NCI-H69 (cell line): ENCODE measurements around the gene DGKD.

Experiments used
- DNase-seq: peaks from one replicate; lab custom pipeline; 2025; lab: John Stamatoyannopoulos, UW

Gene DGKD

DNA sequence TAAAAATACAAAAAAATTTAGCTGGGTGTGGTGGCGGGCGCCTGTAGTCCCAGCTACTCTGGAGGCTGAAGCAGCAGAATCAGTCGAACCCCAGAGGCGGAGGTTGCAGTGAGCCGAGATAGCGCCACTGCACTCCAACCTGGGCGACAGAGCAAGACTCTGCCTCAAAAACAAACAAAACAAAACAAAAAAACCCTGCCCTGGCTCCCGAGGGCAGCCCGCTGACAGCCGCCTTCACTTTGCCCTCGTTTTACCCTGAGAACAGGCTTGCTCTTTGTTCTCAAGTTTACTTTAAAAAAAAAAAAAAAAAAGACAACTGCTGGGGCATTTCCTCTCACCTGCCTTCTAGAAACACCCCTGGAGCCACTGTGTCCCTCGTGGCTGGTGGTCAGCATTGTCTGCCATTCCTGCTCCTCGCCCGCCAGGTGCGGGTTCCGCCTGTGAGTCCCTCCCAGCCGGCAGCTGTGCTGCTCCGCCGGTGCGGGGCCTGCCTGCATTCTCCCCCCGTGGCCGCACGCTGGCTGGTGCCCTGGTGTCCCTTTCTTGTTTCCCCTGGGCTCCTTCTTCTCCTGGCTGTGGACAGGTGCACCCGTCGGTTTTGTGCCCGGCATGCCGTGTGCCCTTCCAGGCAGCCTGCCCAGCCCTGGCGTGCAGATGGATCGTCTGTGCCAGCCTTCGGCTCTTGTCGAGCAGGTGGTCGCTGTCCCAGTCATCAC lies 106.6 kb downstream of the DGKD start:
- peak; percentile 89 for DNase-seq

DNA sequence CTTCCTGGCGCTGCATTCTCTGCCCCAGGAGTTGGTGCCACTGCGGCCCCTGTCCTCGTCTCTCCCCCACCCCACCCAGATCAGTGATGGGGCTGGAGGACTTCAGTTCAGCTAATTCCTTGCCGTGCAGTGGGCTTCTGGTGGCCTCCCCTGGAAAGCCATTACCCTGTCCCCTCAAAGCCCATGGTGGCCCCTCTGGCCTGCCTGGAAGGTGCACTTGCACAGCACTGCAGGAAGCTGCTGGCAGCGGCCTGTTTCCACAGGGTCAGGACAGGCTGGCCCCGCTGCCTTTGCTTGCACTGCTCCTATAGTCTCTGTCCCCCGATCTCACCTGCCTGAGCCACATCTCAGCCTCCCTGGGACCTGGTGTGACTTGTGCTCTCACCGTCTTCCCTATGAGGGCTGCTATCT lies 107.2 kb downstream of the DGKD start:
- DNase-seq: no peak

DNA sequence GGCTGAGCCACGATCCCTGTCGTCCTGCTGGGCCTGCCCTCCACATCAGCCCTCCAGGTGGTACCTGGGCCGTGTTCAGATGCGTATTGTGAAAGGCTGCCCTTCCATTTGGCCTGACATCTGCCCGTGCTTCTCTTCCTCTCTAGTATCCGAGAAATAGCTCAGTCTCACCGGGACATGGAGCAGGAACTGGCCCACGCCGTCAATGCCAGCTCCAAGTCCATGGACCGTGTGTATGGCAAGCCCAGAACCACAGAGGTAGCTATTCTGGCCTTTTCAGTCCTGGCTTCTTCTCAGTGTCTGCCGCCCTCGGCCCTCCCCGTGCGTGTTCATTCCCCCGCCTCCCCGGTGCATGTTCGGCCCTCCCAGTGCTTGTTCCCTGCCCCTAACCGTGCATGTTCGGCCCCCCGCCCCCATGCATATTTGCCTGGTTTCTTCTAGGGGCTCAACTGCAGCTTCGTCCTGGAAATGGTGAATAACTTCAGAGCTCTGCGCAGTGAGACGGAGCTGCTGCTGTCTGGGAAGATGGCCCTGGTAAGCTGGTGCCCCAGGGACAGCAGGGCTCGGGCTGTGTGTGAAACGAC lies 108.0 kb downstream of the DGKD start:
- no peak for DNase-seq

DNA sequence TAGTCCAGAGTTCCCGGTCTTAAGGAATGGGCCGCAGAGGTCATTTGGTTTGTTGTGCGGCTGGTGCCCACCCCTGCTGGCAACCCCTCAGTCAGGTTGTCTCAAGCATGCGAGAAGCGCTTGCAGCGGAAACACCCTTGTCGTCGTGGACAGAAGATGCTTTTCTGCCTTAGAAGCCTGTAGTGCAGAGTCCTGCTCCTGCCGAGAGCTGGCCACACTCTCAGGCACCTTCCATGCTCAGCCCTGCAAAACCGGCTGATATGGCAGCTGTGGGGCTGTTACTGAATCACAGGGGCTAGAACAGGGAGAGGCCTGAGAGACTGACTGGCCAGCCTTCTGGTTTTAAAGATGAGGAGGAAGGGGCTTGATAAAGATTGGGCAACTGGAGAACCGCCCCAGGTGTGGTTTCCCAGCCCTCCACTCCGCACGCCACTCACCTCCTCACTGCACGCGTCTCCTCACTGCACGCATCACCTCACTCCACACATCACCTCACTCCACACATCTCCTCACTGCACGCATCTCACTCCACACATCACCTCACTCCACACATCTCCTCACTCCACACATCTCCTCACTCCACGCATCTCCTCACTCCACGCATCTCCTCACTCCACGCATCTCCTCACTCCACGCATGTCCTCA lies 108.7 kb downstream of the DGKD start:
- DNase-seq: no peak

DNA sequence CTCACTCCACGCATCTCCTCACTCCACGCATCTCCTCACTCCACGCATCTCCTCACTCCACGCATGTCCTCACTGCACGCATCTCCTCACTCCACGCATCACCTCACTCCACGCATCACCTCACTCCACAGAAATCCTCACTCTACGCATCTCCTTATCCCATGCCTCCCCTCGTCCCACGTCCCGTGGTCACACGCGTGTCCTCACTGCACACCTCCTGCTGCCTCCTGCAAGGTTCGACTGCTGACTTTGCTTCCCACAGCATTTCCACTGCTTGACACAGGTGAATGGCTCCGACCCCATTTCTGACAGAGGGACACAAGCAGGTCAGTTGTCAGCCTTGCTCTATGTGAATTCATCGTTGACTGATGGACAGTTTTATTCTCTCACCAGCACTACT lies 109.3 kb downstream of the DGKD start:
- DNase-seq: no peak

DNA sequence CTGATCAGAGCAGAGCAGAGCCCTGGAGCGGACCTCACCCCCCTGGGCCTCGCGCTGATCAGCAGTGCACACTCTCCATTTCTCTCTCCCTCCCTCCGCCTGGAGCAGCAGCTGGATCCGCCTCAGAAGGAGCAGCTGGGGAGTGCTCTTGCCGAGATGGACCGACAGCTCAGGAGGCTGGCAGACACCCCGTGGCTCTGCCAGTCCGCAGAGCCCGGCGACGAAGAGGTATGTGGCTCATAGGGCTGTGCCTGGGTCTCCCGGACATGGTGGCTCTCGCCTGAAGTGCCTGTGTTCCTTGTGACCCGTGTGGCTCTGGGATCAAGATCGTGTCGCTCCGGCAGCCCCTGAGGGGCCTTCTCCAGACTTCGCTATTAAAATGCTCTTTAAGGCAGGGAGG lies 109.8 kb downstream of the DGKD start:
- DNase-seq: no peak

DNA sequence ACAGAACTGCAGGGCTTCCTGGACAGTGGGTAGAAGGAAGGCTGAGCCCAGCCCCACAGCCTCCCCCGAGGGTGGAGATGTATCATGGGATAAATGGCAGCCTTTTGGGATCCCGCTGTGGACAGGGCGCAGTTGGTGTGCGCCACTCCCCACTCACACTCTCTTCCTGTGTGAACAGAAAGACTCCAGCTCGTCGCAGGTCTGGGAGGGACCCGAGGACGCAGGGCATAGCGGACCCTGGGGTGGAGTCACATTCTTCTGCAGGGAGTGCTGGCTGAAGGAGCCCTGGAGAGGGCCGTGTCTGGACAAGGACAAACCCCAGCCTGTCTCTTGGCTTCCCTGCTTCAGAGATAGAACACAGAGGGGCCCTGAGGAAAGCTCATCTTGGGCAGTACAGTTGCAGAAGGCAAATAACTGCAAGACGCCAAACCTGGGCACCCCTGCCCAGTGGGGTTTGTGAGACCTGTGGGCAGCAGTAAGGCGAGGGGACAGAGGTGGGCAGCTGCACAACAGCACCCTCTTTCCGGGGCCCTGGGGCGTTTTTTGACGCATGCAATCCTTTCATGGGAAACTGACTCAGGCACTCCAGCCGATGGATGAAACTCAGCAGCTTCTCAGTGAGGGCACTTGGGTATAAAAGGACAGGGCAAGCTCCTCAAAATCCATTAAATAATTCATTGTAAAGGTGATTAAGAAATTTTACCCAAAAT lies 110.4 kb downstream of the DGKD start:
- no peak for DNase-seq

DNA sequence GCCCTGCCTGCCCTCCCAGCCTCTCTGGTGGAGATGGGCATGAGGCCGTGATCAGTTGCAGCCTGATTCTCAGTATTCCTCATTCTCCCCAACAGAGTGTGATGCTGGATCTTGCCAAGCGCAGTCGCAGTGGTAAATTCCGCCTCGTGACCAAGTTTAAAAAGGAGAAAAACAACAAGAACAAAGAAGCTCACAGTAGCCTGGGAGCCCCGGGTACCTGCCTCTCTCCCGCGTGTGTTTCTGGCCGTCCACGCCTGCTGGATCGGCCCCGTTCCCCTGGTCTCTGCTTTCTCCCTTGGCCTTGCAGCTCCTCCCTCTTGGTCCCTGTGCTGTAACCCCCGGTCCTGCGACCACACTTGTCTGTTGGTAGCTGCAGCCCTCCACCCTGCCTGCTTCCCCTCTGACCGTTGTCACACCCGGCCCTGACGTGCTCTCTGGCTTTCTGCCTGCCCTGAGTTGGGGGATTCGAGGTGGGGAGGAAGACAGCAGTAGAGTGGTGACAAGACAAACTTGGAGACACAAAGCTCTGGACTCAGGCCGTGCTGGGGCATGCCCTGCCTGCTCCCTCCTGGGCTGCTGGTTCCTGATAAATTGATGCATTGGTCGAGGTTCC lies 112.8 kb downstream of the DGKD start:
- no peak for DNase-seq

DNA sequence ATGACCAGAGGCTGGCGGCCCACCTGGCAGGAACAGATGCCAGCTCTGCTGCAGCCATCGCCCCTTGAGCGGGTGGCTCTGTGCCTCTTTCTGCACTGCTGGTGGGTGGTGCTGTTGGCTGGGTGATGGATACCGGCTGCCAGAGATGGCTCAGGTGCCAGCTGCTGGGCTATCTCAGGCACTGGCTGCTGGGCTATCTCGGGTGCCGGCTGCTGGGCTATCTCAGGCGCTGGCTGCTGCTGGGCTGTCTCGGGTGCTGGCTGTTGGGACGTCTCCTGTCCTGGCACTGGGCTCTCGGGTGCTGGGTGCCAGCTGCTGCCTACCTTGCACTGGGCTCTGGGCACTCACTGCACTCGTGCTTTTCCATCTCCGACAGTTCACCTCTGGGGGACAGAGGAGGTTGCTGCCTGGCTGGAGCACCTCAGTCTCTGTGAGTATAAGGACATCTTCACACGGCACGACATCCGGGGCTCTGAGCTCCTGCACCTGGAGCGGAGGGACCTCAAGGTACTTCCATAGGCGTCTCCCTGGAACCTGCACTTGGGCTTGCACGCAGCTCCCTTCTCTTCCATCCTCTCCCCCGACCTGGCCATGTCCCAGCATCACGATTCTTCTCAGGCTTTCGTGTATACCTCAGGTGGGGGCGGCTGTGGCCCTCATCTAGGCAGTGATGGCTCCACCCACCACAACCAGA lies 113.9 kb downstream of the DGKD start:
- no peak for DNase-seq

DNA sequence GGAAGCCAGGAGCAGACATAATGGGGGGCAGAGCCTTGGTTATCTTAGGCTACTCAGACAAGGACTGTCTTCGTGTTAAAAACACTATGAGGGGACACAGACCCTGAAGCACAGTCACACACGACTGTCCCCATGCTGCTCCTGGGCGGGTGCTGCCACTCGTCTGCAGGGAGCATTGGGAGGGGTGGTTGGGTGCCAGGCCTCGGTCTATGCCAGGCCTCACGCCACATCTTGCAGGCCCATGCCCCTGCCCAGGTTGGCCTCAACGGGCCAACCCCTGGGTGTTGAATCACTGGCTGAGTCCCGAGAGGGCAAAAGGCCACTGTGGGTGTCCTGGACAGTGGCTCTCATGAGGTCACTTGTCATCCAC lies 114.4 kb downstream of the DGKD start:
- no peak for DNase-seq

DNA sequence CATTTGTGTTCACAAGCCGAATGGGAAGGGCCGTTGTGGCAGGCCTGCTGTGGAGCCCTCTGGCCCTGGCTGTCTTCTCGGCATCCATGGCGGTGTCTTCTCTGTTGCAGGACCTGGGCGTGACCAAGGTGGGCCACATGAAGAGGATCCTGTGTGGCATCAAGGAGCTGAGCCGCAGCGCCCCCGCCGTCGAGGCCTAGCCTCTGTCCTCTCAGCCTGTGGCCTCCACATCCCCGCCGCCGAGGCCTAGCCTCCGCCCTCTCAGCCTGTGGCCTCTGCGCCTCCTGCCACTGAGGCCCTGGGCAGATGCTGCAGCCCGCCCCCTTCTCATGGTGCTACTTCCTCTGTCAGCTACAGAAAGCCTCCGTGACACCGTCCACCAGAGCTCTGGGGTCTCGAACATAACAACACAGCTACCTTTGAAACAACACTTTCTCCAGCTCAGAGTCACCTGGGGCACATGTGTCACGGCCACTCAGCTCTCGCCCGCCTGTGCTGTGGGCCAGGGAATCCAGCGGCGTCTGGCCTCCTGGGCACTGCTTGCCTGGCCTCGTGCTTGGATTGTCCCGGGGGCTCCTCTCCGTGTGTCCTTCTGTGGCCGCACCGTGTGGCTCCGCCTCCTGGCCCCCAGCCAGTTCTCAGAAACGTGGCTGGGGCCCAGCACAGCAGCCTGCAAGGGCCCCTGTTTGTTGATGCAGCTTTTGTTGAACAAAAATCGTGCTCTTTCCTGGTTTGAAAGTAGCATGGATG lies 115.1 kb downstream of the DGKD start:
- peak; percentile 8 for DNase-seq

DNA sequence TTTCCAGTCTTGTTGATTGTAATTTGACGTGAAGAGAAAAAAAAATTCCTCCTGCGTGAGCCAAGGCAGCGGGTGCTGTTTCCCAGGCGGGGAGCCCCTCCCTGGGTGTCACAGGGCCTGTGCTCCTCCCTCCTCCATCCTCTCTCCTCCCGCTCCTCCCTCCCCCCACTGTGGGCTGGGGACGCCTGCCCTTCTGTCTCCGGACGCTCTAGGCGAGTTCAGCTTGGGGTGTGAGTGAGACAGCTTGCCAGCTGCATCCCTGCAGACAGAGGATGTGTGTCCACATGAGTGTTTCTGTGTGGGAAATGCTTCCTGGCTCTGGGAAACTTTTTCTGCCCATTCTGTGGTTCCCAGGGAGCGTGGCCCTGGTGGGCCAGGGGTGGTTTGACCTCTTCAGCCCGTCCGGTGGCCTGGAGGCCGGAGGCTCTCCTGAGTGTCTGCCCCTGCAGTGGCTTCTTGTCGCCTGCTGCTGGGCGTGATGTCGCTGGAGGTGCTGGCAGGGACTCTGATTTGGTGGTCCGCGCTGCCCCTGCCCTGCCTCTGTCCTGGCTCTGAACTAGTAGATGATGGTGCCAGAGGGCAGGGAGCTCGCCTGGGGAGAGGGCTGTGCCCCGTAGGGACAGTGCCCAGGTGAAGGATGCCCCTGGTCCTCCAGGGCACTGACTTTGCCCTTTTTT lies 115.9 kb downstream of the DGKD start:
- DNase-seq: peak; percentile 8

DNA sequence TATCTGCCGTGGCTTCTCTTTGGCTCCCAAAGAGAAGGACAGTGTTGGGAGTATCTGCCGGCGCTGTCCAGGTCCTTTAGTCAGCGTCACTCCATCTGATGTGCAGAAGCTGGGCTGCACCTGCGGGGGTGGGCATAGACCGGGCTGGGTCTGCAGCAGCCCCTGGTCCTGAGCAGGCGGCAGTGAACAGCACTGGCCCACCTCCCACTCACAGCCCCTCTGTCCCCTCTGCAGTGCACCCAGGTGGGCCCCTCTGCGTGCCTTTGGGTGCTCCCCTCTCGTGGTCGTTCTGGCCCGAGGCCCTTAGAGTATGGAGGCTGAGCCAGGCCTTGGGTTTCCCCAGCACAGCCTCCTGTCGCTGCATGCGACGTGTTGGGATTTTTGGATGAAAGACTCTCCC lies 116.5 kb downstream of the DGKD start:
- DNase-seq: no peak

DNA sequence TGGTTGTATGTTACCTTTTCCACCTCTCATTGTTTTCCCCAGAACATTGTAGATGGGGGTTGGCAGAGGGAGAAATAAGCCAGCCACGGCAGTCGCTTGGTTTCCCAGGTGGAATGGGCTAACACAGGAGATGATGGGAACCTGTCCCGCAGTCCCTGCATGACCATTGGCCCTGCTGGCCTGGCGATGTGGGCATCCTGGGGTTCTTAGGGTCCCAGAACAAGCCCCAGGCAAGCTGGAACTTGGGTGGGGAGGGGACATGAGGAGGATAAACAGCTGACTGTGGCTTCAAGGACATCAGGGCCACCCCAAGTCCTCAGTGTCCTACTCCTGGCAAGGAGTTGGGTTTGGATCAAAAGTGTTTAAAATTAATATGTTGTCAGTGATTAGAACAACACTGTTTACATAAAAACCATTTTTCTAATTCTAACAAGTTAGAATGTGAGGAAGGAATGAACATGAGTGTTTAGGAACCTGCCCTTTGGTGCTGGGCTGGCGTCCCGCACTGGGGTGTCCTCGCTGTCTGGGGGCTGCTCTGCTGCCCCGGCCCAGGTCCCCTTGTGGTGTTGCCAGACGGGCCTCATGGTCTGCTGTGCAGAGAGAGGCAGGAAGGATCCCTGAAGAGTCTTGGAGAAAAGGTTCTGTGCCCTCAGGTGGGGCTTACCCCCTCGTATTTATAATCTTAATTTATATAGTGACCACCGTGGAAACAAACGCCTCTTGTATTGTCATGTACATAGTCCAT lies 117.2 kb downstream of the DGKD start:
- DNase-seq: no peak

DNA sequence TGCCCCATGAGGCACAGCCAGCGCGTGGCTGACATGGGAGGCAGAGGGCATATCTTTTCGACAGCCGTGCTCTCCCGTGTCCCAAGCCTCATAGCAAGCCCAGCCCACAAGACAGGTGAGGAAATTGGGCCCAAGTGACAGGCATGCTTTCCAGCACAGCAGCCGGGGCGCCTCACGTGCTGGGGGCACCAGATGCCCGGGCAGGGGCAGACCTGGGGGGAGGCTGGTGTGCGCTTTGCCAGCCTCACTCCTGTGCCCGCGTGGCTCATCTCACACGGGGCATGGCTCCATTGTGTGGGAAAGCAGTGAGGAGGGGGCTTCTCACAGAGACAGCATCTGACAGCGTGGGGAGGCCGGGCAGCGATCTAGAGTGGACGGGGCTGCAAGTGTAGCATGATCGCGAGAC lies 119.1 kb downstream of the DGKD start:
- DNase-seq: no peak

DNA sequence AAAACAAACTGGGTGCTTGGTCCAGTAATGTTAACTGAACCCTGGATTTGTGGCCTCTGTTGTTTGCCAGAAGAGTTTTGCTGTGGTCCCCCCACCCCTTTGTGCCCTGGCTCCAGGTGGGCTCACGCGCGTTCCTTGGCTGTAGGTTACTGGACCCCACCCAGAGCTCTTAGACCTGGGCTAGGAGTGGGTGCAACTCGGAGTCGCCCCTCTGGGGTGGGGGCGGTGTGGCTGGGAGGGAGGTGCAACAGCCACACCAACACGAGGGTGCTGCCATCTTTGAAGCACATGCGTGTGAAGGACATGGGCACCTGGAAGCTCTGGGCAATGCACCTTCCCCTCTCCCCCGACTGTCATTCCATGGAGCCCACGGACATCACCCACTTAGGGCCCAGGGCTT lies 119.6 kb downstream of the DGKD start:
- no peak for DNase-seq

DNA sequence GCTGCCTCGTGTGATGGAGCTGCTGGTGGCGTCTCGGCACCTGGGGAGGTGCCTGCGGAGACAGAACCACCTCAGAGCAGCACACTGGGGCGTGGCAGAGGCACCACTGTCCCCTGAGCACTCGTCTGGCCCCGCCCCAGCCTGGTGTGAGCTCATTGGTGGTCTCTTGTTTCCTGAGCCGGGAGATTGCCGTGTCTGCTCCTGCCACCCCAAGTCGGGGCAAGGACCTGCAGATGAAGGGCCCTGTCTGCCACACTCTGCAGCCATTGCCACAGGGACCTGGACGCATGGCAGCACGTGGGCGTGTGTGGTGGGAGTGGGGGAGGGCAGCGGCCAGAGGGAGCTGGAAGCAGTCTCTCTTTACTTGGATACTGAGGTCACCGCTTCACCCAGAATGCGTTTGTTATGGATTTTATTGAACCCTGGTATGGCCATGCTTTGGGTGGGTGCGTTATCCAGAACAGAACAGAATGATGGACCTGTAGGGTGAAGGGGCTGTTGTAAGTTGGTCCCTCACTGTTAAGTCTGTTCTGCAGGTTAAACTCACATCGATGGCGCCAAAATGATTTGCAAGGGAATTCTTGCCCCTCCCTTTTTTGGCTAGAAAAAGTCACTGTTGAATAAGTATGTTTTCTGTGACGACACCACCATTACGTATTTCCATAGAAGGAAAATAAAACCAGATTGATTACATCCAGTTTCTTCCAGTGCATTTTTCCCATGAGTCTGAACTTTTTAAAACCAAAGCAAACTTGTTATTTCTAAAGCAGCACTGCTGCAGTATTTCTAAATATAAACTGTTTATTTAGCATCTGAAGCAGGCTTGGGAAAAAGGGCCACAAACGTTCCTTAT lies 120.2 kb downstream of the DGKD start:
- DNase-seq: no peak

DNA sequence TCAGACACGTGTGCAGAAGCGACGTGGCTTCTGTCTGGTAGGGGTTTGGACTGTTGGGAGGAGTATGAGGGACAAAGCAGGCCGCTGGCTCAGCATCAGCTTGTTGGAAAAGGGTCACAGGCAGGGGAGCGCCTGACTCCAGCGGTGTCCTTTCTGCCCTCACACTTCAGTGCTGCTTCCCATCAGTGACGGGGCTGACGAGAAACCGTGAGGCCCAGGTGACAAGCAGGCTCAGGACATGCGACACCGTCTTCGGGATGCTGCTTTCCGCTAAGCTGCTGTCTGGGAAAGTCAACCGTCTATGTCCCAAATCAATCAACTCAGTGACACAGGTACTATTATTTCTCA lies 121.7 kb downstream of the DGKD start:
- no peak for DNase-seq
